AG04450 (cell line): ENCODE measurements around the gene GJB3. TPM values are rescaled to one million over a fixed set of nuclear protein-coding genes. Genes with fewer than 3 reads are reported as not detected.
"Not testable (repeated sequence)": the region's sequence is repeated elsewhere in the genome, so short reads cannot be mapped to it uniquely, and the experiment has no call there.

Experiments used
- CTCF ChIA-PET: fragments of 300-600, 350-600 bp; formaldehyde crosslinking; extraction: SDS; loops from one replicate; lab custom pipeline; 2022; ENCODE audit warnings: antibody characterized with exemption, inconsistent platforms; lab: Charles Lee
- POLR2A ChIA-PET: fragments of 350-600 bp; formaldehyde crosslinking; extraction: SDS; loops from one replicate; lab custom pipeline; 2021; ENCODE audit warnings: antibody characterized with exemption, inconsistent platforms; lab: Yijun Ruan, JAX
- DNase-seq: peaks from one replicate; pipeline ENCODE4 v3.0.0-alpha.2; 2011; ENCODE audit warnings: low read depth, low spot score
- H3K27ac ChIP-seq: one replicate; pipeline ENCODE4 v1.5.1; 2012; ENCODE audit warnings: low read depth, low read length, control low read depth
- H3K27me3 ChIP-seq: one replicate; pipeline ENCODE4 v1.6.0; 2012; ENCODE audit warnings: low read length; ENCODE audit not compliant: control insufficient read depth, insufficient read depth
- H3K4me3 ChIP-seq: 2 replicates; pipeline ENCODE4 v1.5.1; 2011; ENCODE audit warnings: mild to moderate bottlenecking, low read depth, low read length, control low read depth
- H3K9me3 ChIP-seq: 2 replicates; pipeline ENCODE4 v1.5.1; 2012; ENCODE audit warnings: low read length; ENCODE audit not compliant: control insufficient read depth, insufficient read depth
- polyA plus RNA-seq: library from polyadenylated mRNA; depleted of rRNA; stranded (reverse); fragments of >200 nt; gene quantifications from 2 replicates; pipeline ENCODE4 v1.2.3, GENCODE V29; 2011
- TF ChIP-seq, protein P1 (sequence below): IDR thresholded peaks from 2 replicates; pipeline ENCODE4 v1.5.1; 2011; ENCODE audit warnings: low read depth, low read length, control low read depth, inconsistent platforms

The GJB3 gene
- polyA plus RNA-seq, 1 experiment, result not detected

DNA sequence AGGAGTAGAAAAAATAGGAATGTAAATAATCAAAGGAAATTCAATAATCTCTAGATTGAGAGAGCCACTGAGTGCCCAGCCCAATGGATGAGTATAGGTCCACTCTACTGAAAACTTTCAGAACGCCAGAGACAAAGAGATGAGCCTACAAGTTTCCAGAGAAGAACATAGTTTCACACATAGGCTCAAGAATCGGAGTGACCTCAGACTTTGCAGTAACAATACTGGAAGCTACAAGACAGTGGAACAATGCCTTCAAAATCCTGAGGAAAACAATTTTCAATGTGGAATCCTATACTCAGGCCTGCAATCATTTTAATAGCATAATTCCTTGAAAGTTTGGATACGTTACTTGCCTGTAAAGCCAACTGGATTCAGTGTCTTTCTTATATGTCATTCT is 22.8 kb downstream of the GJB3 start:
- ChIA-PET POLR2A (no interaction called here), CTCF (interaction anchor here (1.9 kb wide), 1 partner anchor 48 kb away, joined by 4 read pairs; no protein-coding TSS in a partner anchor)
- no peaks in the 10 kb centered on the region for H3K27me3 ChIP-seq
- TF ChIP-seq, protein P1, sequence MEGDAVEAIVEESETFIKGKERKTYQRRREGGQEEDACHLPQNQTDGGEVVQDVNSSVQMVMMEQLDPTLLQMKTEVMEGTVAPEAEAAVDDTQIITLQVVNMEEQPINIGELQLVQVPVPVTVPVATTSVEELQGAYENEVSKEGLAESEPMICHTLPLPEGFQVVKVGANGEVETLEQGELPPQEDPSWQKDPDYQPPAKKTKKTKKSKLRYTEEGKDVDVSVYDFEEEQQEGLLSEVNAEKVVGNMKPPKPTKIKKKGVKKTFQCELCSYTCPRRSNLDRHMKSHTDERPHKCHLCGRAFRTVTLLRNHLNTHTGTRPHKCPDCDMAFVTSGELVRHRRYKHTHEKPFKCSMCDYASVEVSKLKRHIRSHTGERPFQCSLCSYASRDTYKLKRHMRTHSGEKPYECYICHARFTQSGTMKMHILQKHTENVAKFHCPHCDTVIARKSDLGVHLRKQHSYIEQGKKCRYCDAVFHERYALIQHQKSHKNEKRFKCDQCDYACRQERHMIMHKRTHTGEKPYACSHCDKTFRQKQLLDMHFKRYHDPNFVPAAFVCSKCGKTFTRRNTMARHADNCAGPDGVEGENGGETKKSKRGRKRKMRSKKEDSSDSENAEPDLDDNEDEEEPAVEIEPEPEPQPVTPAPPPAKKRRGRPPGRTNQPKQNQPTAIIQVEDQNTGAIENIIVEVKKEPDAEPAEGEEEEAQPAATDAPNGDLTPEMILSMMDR, result no peak
- no peak overlapping the region for H3K4me3 ChIP-seq
- H3K27ac ChIP-seq, result no peak overlapping the region
- DNase-seq, result no peak
- H3K9me3 ChIP-seq, result no peaks in the 10 kb centered on the region

- no peak overlapping the region for H3K27ac ChIP-seq
- no peaks in the 10 kb centered on the region for H3K9me3 ChIP-seq
- POLR2A ChIA-PET, result no interaction called here
- CTCF ChIA-PET, result no interaction called here
- no peak for DNase-seq
- H3K4me3 ChIP-seq, result no peak overlapping the region
- H3K27me3 ChIP-seq, result no peaks in the 10 kb centered on the region
- TF ChIP-seq, protein P1, result no peak
Observed at GRCh38 chr1:34806396-34806795, 25.4 kb downstream of the GJB3 start.

GRCh38 chr1:34808051-34808810 is 27.2 kb downstream of the GJB3 start:
- TF ChIP-seq, protein P1, result no peak
- ChIA-PET CTCF (interaction anchor here (1.0 kb wide), 1 partner anchor 22 kb away, joined by 4 read pairs; no protein-coding TSS in a partner anchor), POLR2A (no interaction called here)
- H3K27me3 ChIP-seq, result no peaks in the 10 kb centered on the region
- no peak overlapping the region for H3K27ac ChIP-seq
- no peak overlapping the region for H3K4me3 ChIP-seq
- DNase-seq, result no peak
- no peaks in the 10 kb centered on the region for H3K9me3 ChIP-seq

GRCh38 chr1:34810781-34811180 is 29.8 kb downstream of the GJB3 start:
- H3K9me3 ChIP-seq, CTCF ChIA-PET, H3K27ac ChIP-seq, H3K4me3 ChIP-seq, H3K27me3 ChIP-seq, POLR2A ChIA-PET, DNase-seq: not testable (repeated sequence)

DNA sequence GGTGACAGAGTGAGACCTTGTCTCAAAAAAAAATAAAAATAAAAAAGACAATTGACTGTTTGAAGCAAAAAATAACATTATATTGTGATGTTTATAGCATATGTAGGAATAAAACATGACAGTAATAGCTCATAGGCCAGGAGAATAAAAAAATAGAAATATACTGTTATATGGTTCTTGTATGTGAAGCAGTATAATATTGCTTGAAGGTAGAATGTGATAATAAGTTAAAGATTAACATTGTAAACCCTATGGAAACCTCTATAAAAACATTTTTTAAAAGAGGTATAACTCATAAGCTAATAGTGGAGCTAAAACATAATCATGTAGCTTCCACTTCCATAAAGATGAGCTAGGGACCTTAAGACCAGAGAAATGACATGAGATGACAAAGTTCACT is 35.3 kb downstream of the GJB3 start:
- no peak overlapping the region for H3K4me3 ChIP-seq
- ChIA-PET POLR2A (no interaction called here), CTCF (interaction anchor here (1.8 to 4.1 kb wide), 2 partner anchors 30 to 37 kb away, joined by 4 to 13 read pairs; no protein-coding TSS in a partner anchor)
- no peak for DNase-seq
- TF ChIP-seq, protein P1, result no peak
- H3K27ac ChIP-seq, result no peak overlapping the region
- H3K27me3 ChIP-seq, result no peaks in the 10 kb centered on the region
- H3K9me3 ChIP-seq, result no peaks in the 10 kb centered on the region
